Measurements from ENCODE around the gene VGLL4. TPM values are rescaled to one million over a fixed set of nuclear protein-coding genes. Genes with fewer than 3 reads are reported as not detected.
A peak's percentile ranks its signal among the peaks of the same experiment; 100 is the strongest.

VGLL4 gene
- total RNA-seq, 1 experiment from 2014 or later: 41.2 TPM

DNA sequence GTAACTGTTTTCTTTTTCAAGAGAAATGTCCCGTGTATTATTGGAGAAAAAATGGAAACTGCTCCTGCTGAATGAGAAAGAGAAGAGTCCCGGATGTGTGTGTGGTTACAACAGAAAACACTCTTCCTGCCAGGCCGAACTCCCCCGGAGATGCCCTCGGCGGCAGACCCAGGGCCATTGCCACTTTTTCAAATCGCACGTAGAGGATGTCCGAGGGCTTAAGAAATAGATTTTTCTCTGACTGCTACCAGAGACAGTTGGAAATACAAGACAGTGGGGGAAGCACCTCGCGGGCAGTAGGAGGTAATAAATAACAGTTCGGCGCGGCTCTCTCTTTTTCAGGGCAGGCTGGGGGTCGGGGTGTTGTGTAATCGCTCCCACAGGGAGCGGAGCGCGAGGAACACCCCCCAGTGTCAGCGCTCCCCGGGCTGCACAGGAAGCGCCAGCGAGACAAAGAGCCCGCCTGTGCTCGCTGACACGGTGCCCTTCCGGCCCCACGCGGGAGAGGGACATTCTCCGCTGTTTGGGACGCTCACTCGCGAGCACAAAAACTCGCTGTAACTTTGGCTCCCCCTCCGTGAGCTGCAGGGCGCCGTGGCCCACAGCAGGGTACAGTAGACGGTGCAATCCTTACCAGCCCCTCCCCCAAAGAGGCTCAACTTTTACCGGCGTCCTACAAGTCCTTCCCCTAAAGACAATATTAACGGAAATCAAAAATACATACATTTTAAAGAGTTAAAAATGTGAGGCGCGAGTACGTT, 1.1 kb downstream of the VGLL4 start:
- Histone ChIP-seq H3K27me3 (replicated peaks; ENCODE audit: insufficient read depth, low read depth, low read length, poor library complexity) (no peaks in the 10 kb centered on the region), H3K4me1 (ENCODE audit: insufficient read depth, low read length, poor library complexity, severe bottlenecking) (peaks cover 38% of the 10 kb centered on the region), H3K4me3 (ENCODE audit: low read depth, low read length, poor library complexity, severe bottlenecking) (peak overlapping the region; percentile 78), H3K9me3 (ENCODE audit: low read depth, low read length, poor library complexity, severe bottlenecking) (no peaks in the 10 kb centered on the region), H3K27ac (ENCODE audit: low read depth, low read length, poor library complexity, severe bottlenecking) (peak overlapping the region; percentile 96), H3K36me3 (ENCODE audit: insufficient read depth, low read length, poor library complexity, severe bottlenecking) (no peaks in the 10 kb centered on the region)
- no peak for TF ChIP-seq EZH2 (IDR thresholded peaks at IDR 0.05; ENCODE audit: borderline replicate concordance, low read depth, low read length, poor library complexity, severe bottlenecking)
- TF ChIP-seq, protein P1, sequence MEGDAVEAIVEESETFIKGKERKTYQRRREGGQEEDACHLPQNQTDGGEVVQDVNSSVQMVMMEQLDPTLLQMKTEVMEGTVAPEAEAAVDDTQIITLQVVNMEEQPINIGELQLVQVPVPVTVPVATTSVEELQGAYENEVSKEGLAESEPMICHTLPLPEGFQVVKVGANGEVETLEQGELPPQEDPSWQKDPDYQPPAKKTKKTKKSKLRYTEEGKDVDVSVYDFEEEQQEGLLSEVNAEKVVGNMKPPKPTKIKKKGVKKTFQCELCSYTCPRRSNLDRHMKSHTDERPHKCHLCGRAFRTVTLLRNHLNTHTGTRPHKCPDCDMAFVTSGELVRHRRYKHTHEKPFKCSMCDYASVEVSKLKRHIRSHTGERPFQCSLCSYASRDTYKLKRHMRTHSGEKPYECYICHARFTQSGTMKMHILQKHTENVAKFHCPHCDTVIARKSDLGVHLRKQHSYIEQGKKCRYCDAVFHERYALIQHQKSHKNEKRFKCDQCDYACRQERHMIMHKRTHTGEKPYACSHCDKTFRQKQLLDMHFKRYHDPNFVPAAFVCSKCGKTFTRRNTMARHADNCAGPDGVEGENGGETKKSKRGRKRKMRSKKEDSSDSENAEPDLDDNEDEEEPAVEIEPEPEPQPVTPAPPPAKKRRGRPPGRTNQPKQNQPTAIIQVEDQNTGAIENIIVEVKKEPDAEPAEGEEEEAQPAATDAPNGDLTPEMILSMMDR (conservative IDR thresholded peaks at IDR 0.05; ENCODE audit: low read depth, low read length): no peak
- CTCF ChIA-PET: no interaction called here
- intact Hi-C loops (cut with micrococcal nuclease; ENCODE audit: unreplicated experiment): loop anchor here (2.0 to 10.0 kb wide), 3 partner anchors 60 to 275 kb away; no protein-coding TSS in a partner anchor
- BruUV-seq (replicated peaks): no TSS peak
- POLR2A ChIA-PET (ENCODE audit: low non-redundant PET): interaction anchor here (0.7 kb wide), 3 partner anchors 98 to 263 kb away, joined by 4 to 9 read pairs (median 6); no protein-coding TSS in a partner anchor
- DNase-seq (ENCODE audit: low spot score): peak; percentile 88

DNA sequence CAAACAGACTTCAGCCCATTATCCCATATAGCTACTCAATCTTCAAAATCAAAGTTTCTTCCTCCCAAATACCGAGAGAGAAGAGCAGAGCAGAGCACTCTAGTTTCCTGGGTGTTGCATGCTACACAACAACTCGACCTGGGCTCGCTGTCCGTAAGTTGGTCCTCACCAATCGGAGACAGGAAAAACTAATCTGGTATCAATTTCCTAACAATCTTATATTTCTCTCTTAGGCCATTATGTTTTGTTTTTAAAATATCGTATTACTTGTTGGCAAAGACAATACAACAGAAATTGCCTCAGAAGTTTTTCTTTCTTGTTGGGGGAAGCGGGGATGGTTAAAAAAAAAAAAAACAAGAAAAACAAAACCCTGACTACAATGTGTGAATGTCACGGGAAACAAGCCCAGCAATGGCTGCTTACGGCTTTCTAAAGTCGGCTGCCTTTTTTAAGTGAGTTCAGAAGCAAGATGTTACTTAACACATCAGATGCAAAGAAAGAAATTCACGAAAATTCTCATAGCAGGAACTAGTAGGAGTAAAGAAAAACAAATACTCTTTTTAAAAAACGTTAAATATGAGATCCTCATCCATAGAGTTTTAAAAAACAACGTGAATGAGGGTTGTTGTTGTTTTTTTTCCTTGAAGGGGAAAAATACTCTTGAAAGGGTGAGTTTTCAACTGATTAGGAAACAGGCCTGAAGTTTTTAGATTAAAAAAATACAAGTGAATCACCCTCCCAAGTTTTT, 1.9 kb downstream of the VGLL4 start:
- H3K4me3 ChIP-seq (ENCODE audit: low read depth, low read length, poor library complexity, severe bottlenecking): peak overlapping the region; percentile 78
- ChIA-PET CTCF (no interaction called here), POLR2A (ENCODE audit: low non-redundant PET) (no interaction called here)
- H3K27ac ChIP-seq (ENCODE audit: low read depth, low read length, poor library complexity, severe bottlenecking): peak overlapping the region; percentile 96
- peaks cover 42% of the 10 kb centered on the region for H3K4me1 ChIP-seq (ENCODE audit: insufficient read depth, low read length, poor library complexity, severe bottlenecking)
- no peaks in the 10 kb centered on the region for H3K36me3 ChIP-seq (ENCODE audit: insufficient read depth, low read length, poor library complexity, severe bottlenecking)
- BruUV-seq (replicated peaks): no TSS peak
- H3K27me3 ChIP-seq (replicated peaks; ENCODE audit: insufficient read depth, low read depth, low read length, poor library complexity): no peaks in the 10 kb centered on the region
- DNase-seq (ENCODE audit: low spot score): peak; percentile 26
- intact Hi-C loops (cut with micrococcal nuclease; ENCODE audit: unreplicated experiment): loop anchor here (2.0 to 10.0 kb wide), 3 partner anchors 59 to 275 kb away; no protein-coding TSS in a partner anchor
- H3K9me3 ChIP-seq (ENCODE audit: low read depth, low read length, poor library complexity, severe bottlenecking): no peaks in the 10 kb centered on the region
- TF ChIP-seq, protein P1 (conservative IDR thresholded peaks at IDR 0.05; ENCODE audit: low read depth, low read length): no peak
- no peak for TF ChIP-seq EZH2 (IDR thresholded peaks at IDR 0.05; ENCODE audit: borderline replicate concordance, low read depth, low read length, poor library complexity, severe bottlenecking)

DNA sequence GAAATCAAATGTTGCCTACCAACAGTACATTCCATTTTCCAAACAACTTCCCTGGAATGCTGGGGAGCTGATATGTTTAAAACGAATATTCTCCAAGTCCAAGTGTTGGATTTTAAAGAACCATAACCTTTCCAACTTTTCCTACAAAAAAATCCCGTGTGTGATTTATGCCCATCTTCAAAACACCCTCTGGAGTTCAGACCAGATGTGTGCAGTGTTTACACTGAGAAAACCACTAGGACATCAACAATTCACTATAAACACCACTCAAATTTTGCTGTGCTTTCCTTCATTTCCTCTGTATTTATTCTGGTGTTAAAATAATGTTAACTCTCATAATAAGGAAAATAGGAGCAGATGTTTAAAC, 2.4 kb downstream of the VGLL4 start:
- H3K9me3 ChIP-seq (ENCODE audit: low read depth, low read length, poor library complexity, severe bottlenecking): no peaks in the 10 kb centered on the region
- peak overlapping the region; percentile 96 for H3K27ac ChIP-seq (ENCODE audit: low read depth, low read length, poor library complexity, severe bottlenecking)
- no peak for TF ChIP-seq EZH2 (IDR thresholded peaks at IDR 0.05; ENCODE audit: borderline replicate concordance, low read depth, low read length, poor library complexity, severe bottlenecking)
- TF ChIP-seq, protein P1 (conservative IDR thresholded peaks at IDR 0.05; ENCODE audit: low read depth, low read length): no peak
- no peaks in the 10 kb centered on the region for H3K27me3 ChIP-seq (replicated peaks; ENCODE audit: insufficient read depth, low read depth, low read length, poor library complexity)
- H3K4me3 ChIP-seq (ENCODE audit: low read depth, low read length, poor library complexity, severe bottlenecking): peak overlapping the region; percentile 78
- BruUV-seq (replicated peaks): no TSS peak
- H3K4me1 ChIP-seq (ENCODE audit: insufficient read depth, low read length, poor library complexity, severe bottlenecking): peaks cover 48% of the 10 kb centered on the region
- ChIA-PET POLR2A (ENCODE audit: low non-redundant PET) (no interaction called here), CTCF (no interaction called here)
- no peak for DNase-seq (ENCODE audit: low spot score)
- intact Hi-C loops (cut with micrococcal nuclease; ENCODE audit: unreplicated experiment): loop anchor here (5.0 to 10.0 kb wide), 2 partner anchors 126 to 274 kb away; no protein-coding TSS in a partner anchor
- no peaks in the 10 kb centered on the region for H3K36me3 ChIP-seq (ENCODE audit: insufficient read depth, low read length, poor library complexity, severe bottlenecking)
